Testis (tissue), 2 donors: ENCODE measurements around the gene NDNF.

Experiments
- CTCF ChIP-seq, 3 experiments: fragments of 450-650 bp in 2 of 3; fragments of 200-600 bp in 1 of 3; sonication (generic) in 1 of 3; IDR thresholded peaks; one replicate each; pipeline ENCODE4 v1.5.1; 2016 to 2019; ENCODE audit warnings: antibody characterized with exemption in 3 of 3, mild to moderate bottlenecking in 2 of 3, moderate library complexity in 1 of 3
- POLR2A ChIP-seq: fragments of 450-650 bp; IDR thresholded peaks from one replicate; pipeline ENCODE4 v1.6.1; 2017; ENCODE audit warnings: antibody characterized with exemption, mild to moderate bottlenecking, moderate library complexity

DNA sequence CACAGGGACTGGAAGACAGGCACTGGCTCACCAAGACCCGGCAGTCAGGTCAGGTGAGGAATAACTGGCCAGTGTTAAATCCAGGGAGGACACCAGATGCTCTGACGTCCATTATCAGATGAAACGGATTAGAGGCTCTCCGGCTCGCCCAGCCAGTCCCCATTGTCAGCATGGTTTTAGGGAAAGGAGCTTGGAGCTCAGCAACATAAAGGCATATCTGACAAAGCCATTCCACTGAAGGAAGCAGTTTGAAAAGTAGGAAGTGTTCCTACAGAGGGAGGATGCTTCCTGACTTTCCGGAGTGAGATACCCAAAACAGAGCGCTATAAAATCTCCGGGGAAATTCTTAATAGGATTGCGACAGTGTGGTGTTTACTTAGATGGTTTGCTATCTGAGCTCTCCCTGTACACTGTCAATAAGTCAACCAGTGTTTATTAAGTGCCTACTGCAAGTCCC, 14.8 kb downstream of the NDNF start:
- no peak for TF ChIP-seq POLR2A
- TF ChIP-seq CTCF (IDR thresholded peaks at IDR 0.05): no peak
